Sigmoid colon (tissue), 7 donors: ENCODE measurements around the gene PCYOX1L. TPM values are rescaled to one million over a fixed set of nuclear protein-coding genes. Genes with fewer than 3 reads are reported as not detected.

ENCODE experiments used
- DNase-seq: peaks from one replicate; pipeline ENCODE4 v3.0.0-alpha.2; 2019
- H3K27ac ChIP-seq, 4 donors: fragments of 200-600 bp; sonication (generic); one replicate each; pipeline ENCODE4 v1.5.1; 2016 to 2019; ENCODE audit warnings: mild to moderate bottlenecking in 1 of 4
- H3K27me3 ChIP-seq, 3 donors: fragments of 200-600 bp; sonication (generic); one replicate each; pipeline ENCODE4 v1.5.1; 2019; ENCODE audit warnings: mild to moderate bottlenecking in 1 of 3
- H3K36me3 ChIP-seq, 4 donors: fragments of 200-600 bp; sonication (generic); one replicate each; pipeline ENCODE4 v1.5.1; 2016 to 2019
- H3K4me1 ChIP-seq, 4 donors: fragments of 200-600 bp; sonication (generic); one replicate each; pipeline ENCODE4 v1.5.1; 2017 to 2019
- H3K4me3 ChIP-seq, 4 donors: fragments of 200-600 bp; sonication (generic); one replicate each; pipeline ENCODE4 v1.5.1; 2017 to 2019; ENCODE audit warnings: mild to moderate bottlenecking in 2 of 4, moderate library complexity in 1 of 4
- H3K9me3 ChIP-seq, 4 donors: fragments of 200-600 bp in 3 of 4; sonication (generic) in 3 of 4; one replicate each; pipeline versions ENCODE4 v1.5.1 to v1.6.1; 2013 to 2019
- EP300 ChIP-seq, 4 donors: sonication (generic); formaldehyde crosslinking; IDR thresholded peaks; one replicate each; pipeline ENCODE4 v1.6.1; 2017; ENCODE audit warnings: antibody characterized with exemption in 4 of 4
- POLR2A ChIP-seq, 2 donors: fragments of 450-650 bp; IDR thresholded peaks; one replicate each; pipeline ENCODE4 v1.6.1; 2016; ENCODE audit warnings: antibody characterized with exemption in 2 of 2, mild to moderate bottlenecking in 2 of 2, moderate library complexity in 2 of 2
- POLR2AphosphoS5 ChIP-seq, 4 donors: sonication (generic); formaldehyde crosslinking; IDR thresholded peaks; one replicate each; pipeline ENCODE4 v1.6.1; 2017; ENCODE audit warnings: antibody characterized with exemption in 4 of 4
- WGBS, 2 donors: extraction: QIAGEN DNeasy Blood & Tissue Kit; methylation state at CpG; one replicate each; pipeline ENCODE4 v1.1.7; 2013; 5-methylcytosine and 5-hydroxymethylcytosine counted together
- intact Hi-C: fragments of 100-400 bp; cut with DNase I; formaldehyde crosslinking; loops from one replicate; pipeline ENCODE4 v1.15.1; 2023
- polyA plus RNA-seq, 3 donors: library from polyadenylated mRNA; stranded (reverse); fragments of 200-250 nt; gene quantifications; one replicate each; pipeline ENCODE4 v1.2.3, GENCODE V29; 2013
- total RNA-seq, 4 donors: library from RNA; depleted of rRNA; stranded (reverse); fragments of >200 nt; gene quantifications; one replicate each; pipeline ENCODE4 v1.1.0, GENCODE V29; 2016
- TF ChIP-seq, protein P1 (sequence below), 4 experiments: fragments of 450-650 bp in 3 of 4; fragments of 200-600 bp in 1 of 4; IDR thresholded peaks; one replicate each; pipeline ENCODE4 v1.5.1; 2016 to 2019; ENCODE audit warnings: antibody characterized with exemption in 4 of 4, mild to moderate bottlenecking in 3 of 4, moderate library complexity in 2 of 4
- donor health status: healthy with polysubstance abuse.
- donor health status: Bipolar disorder and iron deficiency.
- donor health status: healthy.

The PCYOX1L gene
- total and polyA plus RNA-seq, 7 donors = 0.69 to 7.4 (median 3.3) TPM

DNA sequence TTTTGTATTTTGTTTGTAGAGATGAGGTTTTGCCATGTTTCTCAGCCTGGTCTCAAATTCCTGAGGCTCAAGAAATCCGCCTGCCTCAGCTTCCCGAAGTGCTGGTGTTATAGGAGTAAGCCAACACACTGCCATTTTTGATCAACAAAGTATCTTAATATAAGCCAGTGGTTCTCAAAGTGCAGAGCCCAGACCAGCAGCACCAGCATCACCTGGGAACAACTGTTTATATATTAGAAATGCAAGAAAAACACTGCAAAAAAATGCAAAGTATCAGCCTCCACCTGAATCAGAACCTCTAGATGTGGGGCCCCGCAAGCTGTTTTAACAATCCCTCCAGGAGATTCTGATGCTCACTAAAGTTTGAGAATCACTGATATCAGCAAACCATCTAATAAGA is 15.1 kb downstream of the PCYOX1L start:
- Histone ChIP-seq H3K27me3 (no peaks in the 10 kb centered on the region), H3K27ac (peak overlapping the region; percentile 41 to 80 (median 72)), H3K36me3 (no peaks in the 10 kb centered on the region), H3K9me3 (no peaks in the 10 kb centered on the region), H3K4me3 (no peak overlapping the region), H3K4me1 (peaks cover 0 to 35% (median 30%) of the 10 kb centered on the region in 4 donors)
- intact Hi-C loops = no loop called here
- TF ChIP-seq POLR2A (IDR thresholded peaks at IDR 0.05) = no peak
- TF ChIP-seq, protein P1, sequence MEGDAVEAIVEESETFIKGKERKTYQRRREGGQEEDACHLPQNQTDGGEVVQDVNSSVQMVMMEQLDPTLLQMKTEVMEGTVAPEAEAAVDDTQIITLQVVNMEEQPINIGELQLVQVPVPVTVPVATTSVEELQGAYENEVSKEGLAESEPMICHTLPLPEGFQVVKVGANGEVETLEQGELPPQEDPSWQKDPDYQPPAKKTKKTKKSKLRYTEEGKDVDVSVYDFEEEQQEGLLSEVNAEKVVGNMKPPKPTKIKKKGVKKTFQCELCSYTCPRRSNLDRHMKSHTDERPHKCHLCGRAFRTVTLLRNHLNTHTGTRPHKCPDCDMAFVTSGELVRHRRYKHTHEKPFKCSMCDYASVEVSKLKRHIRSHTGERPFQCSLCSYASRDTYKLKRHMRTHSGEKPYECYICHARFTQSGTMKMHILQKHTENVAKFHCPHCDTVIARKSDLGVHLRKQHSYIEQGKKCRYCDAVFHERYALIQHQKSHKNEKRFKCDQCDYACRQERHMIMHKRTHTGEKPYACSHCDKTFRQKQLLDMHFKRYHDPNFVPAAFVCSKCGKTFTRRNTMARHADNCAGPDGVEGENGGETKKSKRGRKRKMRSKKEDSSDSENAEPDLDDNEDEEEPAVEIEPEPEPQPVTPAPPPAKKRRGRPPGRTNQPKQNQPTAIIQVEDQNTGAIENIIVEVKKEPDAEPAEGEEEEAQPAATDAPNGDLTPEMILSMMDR (IDR thresholded peaks at IDR 0.05) = no peak
- TF ChIP-seq POLR2AphosphoS5 (IDR thresholded peaks at IDR 0.05) = no peak
- TF ChIP-seq EP300 (IDR thresholded peaks at IDR 0.05) = no peak
- 92 to 96% methylated on average over 3 of the region's 3 CpGs for WGBS, 2 donors
- DNase-seq = no peak

DNA sequence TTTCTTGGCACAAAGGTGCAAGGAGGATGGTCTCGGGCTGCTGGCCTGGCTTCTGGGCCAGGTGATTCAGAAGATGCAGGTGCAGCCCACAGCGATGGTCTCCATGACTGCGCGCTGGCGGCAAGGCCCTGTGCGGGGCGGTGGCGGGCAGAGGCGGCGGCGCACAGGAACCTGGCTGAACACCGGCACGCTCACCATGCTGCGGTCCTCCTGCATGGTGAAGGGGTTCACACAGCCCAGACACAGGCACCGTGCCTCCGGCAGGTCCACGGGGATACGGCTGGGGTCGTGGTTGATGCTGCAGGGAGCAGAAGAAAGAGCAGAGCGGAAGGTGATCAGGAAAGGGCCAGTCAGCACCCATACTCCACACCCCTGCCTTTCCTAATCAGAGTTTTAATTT is 16.5 kb downstream of the PCYOX1L start:
- Histone ChIP-seq H3K4me1 (peaks cover 0 to 45% (median 38%) of the 10 kb centered on the region in 4 donors), H3K36me3 (no peaks in the 10 kb centered on the region), H3K27me3 (no peaks in the 10 kb centered on the region), H3K4me3 (no peak overlapping the region), H3K9me3 (no peaks in the 10 kb centered on the region), H3K27ac (peak overlapping the region in 1 of 4 donors; percentile 80)
- no peak for DNase-seq
- TF ChIP-seq, protein P1 (IDR thresholded peaks at IDR 0.05) = no peak
- no peak for TF ChIP-seq POLR2AphosphoS5 (IDR thresholded peaks at IDR 0.05)
- TF ChIP-seq EP300 (IDR thresholded peaks at IDR 0.05) = no peak
- TF ChIP-seq POLR2A (IDR thresholded peaks at IDR 0.05) = no peak
- WGBS, 2 donors = 94 to 96% methylated on average over 20 of the region's 20 CpGs
- intact Hi-C loops = no loop called here

DNA sequence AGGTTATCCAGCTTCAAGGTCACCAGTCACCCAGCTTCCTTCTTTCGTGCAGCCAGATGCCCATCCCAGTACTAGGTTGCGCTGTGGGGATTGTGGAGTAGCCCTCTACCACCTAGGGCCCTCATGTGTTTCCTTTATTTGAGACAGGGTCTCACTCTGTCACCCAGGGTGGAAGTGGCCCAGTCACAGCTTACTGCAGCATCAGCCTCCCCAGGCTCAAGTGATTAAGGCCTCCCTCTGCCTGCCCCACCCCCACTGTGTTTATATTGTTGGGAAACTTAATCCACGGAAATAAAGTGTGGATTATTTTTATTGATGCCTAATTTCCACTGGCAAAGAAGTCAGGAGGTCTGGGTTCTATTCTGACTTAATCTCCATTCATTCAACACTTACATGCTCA is 17.0 kb downstream of the PCYOX1L start:
- no peak for DNase-seq
- Histone ChIP-seq H3K27me3 (no peaks in the 10 kb centered on the region), H3K27ac (peak overlapping the region in 1 of 4 donors; percentile 80), H3K4me3 (no peak overlapping the region), H3K36me3 (no peaks in the 10 kb centered on the region), H3K9me3 (no peaks in the 10 kb centered on the region), H3K4me1 (peaks cover 0 to 50% (median 43%) of the 10 kb centered on the region in 4 donors)
- intact Hi-C loops = no loop called here
- 77 to 82% methylated on average over 3 of the region's 3 CpGs for WGBS, 2 donors
- TF ChIP-seq POLR2A (IDR thresholded peaks at IDR 0.05) = no peak
- TF ChIP-seq, protein P1 (IDR thresholded peaks at IDR 0.05) = no peak
- no peak for TF ChIP-seq POLR2AphosphoS5 (IDR thresholded peaks at IDR 0.05)
- no peak for TF ChIP-seq EP300 (IDR thresholded peaks at IDR 0.05)

DNA sequence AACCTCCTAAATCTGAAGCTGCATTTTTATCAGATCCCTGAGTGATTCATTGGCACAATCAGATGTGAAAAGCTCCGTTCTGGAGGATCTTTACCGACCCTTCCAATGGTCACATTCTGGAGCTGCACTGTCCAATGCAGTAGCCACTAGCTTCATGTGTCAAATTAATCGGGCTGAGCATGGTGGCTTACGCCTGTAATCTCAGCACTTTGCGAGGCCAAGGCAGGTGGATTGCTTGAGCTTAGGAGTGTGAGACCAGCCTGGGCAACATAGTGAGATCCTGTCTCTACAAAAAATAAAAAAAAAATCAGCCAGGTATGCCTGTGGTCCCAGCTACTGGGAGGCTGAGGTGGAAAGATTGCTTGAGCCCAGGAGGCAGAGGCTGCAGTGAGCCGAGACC is 17.6 kb downstream of the PCYOX1L start:
- peak overlapping the region in 1 of 4 donors; percentile 6 for H3K27ac ChIP-seq
- no peak for DNase-seq

More for the DNA sequence above, 17.6 kb downstream of the PCYOX1L start:
- no peak for TF ChIP-seq EP300 (IDR thresholded peaks at IDR 0.05)
- TF ChIP-seq POLR2AphosphoS5 (IDR thresholded peaks at IDR 0.05) = no peak
- no peak for TF ChIP-seq POLR2A (IDR thresholded peaks at IDR 0.05)
- TF ChIP-seq, protein P1 (IDR thresholded peaks at IDR 0.05) = no peak
- Histone ChIP-seq H3K4me3 (no peak overlapping the region), H3K4me1 (peaks cover 0 to 55% (median 47%) of the 10 kb centered on the region in 4 donors), H3K36me3 (no peaks in the 10 kb centered on the region), H3K27me3 (no peaks in the 10 kb centered on the region), H3K9me3 (no peaks in the 10 kb centered on the region)
- WGBS, 2 donors = 91 to 93% methylated on average over 6 of the region's 6 CpGs
- intact Hi-C loops = no loop called here
